GM21381 (cell line): Measurements from ENCODE around the gene FAM107B.
"Not testable (repeated sequence)": the region's sequence is repeated elsewhere in the genome, so short reads cannot be mapped to it uniquely, and the experiment has no call there.

Experiments
- ATAC-seq: cut with Tn5 transposase; IDR thresholded peaks from one replicate; pipeline ENCODE4 v1.9.1; 2021; ENCODE audit warnings: mild to moderate bottlenecking, moderate library complexity; ENCODE audit not compliant: unreplicated experiment

FAM107B gene

DNA sequence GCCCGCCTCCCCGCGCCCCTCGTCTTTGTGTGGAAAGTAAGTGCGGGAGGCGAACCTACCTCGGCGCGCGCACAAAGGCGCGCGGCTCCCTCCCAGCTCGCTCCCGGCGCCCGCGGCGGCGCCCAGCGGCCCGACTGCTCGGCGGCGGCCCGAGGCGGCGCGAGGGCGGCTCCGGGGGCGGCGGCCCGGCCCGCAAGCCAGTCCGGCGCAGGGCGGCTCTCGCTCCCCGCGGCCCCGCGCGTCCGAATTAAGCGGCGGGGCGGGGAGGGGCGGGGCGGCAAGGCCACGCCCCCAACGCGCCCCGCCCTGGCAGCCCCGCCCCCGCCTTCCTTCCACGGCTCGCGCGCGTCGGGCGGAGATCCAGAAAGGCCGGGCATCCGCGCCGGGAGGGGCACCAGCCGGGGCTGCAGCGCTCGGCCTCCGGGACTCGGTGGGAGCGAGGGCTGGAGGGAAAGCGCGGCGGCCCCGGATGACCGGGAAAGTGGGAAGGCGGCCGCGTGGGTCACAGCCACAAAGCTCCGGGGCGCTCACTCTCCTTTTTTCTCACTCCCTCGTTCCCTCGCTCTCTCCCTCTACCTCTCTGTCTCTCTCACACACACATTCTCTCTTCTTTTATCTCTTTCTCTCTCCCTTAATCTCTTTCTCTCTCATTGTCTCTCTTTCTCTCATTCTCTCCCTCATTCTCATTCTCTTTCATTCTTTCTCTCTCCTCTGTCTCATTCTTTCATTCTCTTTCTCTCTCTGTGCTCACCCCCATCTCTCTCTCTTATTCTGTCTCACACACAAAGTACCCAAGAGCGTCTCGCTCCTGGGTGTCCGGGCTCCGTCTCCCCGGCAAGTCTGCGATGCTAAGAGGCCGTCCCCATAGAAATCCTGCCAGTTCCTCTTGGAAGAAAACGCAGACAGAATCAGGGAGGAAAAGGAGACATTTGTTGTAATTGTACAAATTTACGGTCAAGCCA lies 170.2 kb downstream of the FAM107B start:
- ATAC-seq, result peak; percentile 55

DNA sequence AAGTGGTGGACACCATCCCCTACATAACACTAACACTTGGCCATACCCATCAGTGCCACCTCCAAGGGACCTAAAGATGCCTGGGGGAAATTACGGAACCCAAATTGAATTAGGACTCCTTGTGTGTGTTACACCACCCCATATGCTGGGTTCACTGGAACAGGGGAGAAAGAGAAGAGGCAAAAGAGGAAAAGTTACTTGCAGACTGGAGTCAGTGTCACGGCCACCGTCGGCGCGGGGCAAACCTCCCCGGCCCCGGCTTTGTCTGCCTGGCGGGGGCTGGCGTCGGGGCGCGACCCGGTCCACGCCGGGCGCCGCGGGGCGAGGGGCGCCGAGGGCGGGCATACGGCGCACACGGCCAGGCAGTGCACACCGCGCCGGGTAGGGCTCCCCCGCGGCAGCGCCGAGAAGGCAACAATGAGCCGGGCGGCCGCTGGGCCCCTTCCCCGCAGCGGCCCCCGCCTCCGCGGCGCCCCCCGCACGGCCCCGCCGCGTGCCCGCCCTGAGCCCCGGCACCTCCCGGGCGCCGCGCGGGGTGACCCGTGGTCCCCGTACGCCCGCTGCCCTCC lies 171.1 kb downstream of the FAM107B start:
- peak; percentile 13 for ATAC-seq

DNA sequence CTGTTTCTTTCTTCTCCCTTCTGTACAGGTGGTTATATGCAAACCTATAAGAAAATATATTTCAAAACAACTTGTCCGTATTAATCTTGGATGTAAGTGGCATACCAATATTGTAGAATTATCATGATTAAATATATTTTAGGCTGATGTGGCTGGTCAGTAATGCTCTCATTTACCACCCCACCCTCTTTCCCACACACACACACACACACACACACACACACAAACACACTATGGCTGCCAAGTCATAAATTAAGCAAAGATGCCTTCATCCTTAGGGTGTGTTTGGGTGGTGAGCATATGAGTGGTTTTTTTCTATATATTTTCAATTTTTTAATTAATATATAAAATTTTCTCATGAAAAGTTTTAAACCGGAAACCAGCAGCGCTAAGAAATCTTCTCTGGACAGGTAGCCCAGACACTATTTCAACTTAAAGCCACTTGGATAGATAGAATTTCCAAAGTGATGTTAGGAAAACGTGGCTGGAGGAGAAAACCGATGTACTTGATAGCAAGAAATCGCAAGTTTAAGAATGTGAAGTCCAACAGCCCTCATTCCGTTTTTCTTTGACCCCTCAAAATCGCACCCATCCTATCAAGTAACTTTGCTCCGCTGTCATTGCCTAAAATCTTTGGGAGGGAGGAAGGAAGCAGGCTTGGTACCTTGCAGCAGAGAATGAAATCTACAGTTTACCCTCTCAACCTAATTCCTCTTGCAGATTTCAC lies 171.7 kb downstream of the FAM107B start:
- no peak for ATAC-seq

DNA sequence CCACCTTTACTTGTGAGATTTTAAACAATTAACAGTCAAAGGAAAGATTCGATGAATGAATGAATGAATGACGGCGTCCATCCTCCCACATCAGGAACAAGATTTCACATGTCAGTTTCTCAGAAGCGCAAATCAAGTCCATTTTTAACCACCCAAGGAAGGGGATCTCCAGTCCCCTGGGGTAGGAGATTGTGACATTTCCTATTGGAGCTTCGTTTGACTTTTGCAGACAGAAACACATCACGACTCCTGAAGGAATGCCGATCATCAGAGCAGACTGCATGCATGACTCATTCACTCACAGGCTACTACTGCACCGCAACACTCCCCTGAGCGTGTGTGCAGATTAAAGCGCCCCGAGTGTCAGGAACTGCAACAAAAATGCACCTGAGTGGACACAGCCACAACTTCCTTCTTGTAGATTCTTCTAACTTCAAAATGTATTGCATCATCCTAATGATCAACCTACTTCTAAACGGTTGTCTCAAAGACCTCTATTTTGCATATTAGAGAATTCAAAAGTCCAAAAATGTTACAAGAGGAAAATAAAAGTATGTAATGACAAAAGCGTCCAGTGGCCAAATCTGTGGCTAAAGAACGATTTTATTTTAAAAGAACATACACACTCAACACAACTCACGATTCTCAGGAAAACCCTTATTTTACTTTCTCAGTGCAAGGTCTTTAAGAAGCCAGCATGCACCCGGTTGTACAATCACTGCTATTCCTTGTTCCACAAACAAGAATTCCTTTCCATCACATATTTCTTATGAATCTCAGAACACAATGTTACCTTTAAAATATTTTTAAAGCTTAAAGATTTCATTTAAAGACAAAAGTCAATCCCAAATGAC lies 172.6 kb downstream of the FAM107B start:
- ATAC-seq, result peak; percentile 39

DNA sequence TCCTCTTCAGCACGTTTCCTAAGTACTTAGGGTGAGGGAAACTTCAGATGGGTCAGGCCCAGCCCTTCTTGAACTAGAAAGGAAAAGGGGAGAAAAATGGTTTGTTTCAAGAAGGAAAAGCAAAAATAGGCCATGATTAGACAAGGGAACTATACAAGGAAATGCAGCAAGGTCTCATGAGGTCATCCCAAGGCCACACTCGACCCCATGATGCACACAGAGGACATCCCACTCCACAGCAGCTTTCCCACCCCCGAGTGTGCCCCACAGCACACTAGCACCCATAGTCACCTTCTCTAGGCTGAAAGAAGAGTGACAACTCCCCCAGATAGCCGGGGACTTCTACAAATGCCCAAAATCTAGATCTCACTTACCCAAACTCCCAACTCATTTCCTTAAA lies 173.4 kb downstream of the FAM107B start:
- no peak for ATAC-seq

DNA sequence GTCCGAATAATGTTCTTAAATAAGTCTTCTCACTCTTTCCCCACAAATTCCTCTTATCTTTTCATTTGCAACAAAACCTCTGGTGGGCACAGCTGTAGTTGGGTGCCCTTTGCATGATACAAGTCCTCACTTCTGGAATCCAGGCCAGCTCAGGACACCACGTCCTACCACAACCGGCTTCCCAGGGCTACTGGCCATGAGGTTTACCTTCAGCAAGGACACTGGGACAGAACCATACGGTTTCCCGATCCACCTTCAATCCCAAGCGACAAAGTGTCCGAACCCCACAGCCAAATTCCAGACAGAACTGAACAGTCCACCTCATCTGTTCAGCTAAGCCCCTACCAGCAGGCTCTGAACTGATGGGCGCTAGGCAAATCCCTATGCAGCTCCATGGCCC lies 174.6 kb downstream of the FAM107B start:
- ATAC-seq, result no peak

DNA sequence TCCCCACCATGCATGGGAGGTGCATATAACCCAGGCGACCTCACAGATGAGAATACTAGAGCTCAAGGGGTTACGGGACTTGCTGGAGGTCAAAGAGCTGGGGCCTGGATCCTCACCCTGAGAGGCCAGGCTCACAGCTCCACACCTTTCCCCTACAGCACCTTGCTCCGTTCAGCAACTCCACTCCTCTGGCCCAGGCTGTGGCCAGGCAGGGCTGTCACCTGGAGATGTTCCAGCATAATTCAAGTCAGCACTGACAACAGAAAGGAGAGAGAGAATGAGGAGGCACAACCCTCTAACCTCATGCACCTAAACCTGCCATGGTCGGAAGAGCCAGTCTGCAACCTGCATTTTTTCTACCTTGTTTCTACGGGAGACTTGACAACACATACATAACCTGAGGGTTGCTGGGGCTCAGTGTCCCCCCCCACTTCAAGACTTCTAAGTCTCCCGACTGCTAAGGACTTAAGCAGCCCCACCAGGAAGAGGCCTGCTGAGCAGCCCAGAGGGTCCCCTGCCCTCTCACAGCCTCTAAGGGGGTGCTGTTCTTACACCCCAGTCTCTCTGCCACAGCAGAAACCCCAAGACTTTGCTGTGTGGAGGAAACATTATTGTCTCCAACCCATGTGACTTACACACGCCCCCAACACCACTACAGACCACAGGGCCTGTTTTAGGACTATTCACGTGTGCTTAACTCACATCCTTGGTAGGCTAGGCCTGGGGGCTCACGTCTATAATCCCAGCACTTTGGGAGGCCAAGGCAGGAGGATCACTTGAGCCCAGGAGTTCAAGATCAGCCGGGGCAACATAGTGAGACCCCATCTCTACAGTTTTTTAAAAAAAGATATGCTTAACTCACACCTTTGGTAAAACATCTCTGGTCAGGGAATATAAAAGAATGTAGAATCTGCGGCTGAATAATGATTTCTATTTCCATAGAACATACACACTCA lies 175.6 kb downstream of the FAM107B start:
- ATAC-seq, result no peak

DNA sequence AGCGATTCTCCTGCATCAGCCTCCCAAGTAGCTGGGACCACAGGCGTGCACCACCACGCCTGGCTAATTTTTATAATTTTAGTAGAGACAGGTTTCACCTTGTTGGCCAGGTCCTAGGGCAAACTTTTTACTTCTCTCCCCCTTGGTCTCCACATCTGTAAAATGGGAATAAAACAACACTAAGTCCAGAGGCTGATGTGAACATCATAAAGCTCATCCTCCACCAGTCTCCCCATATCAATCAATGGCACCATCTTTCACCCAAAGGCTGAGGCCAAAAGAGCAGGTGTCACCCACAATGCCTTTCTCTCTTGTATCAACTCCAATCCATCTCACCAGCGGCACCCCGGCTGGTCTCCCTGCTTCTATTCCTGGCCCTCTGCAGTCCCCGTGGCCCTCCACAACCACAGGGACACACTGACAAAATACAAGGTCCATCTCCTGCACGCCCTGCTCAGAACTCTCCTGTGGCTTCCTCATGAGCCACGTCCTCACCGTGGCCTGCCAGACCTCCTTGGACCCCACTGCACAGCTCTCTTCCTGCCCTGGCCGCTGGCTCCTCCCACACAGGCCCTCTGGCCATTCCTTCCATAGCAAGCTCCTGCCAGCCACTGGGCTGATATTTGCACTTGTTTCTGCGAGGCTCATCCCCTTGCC lies 179.0 kb downstream of the FAM107B start:
- no peak for ATAC-seq

DNA sequence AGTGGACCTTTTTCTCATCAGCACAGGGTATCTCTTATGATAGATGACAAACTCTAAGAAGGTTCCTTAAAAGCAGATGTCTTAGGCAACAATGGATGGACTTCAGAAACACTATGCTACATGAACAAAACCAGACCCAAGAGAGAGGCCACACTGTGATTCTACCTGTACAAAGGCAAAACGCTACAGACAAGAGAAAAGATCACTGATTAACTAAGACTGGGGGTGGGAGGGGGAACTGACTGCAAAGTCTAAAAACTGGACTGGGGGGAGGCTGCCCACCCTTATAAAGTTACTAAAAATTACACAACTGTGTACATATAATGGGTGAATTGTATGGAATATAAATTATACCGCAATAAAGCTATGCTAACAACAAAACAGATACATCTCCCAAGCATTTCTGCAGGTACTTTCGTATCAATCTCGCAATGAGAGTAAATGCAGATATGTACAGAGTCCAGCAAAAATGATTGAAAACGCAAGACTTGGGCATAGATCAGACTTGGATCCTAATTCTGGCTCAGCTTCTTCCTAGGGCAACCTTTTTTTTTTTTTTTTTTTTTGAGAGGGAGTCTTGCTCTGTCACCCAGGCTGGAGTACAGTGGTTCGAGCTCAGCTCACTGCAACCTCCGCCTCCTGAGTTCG lies 179.7 kb downstream of the FAM107B start:
- no peak for ATAC-seq

DNA sequence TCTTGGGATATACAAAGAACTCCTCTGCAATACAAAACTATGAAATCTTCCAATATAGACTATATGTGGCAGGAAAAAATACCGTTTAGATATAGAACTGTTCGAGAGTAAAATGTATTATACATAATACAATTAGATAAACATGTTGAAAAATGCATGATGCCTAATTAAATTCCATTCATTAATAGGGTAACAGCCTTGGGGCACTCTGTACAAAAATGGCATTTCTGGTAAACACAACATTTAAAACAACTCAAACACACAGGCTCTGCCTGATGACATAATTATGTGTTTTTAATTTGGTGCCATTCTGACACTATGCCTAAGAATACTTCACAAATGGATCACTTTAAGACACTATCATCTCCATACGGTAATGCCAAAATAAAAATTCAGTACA lies 180.9 kb downstream of the FAM107B start:
- no peak for ATAC-seq

DNA sequence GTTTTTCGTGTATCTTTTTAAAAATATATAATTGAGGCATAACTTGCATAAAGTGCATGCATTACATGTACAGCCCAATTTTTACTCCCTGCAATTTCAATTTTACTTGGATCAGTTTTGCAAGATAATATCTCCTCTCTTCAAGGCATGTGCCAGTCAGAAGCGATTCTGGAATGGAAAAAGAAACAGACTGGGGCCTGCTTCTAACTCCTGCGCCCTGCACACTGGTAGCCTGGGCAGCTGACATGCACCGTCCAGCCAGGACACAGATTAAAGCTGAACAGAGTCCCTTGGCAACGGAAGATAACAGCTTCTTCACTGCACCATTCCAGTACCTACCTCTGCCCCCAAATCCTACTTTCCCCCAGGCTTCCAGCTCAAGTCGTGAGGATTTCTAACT lies 182.1 kb downstream of the FAM107B start:
- no peak for ATAC-seq

DNA sequence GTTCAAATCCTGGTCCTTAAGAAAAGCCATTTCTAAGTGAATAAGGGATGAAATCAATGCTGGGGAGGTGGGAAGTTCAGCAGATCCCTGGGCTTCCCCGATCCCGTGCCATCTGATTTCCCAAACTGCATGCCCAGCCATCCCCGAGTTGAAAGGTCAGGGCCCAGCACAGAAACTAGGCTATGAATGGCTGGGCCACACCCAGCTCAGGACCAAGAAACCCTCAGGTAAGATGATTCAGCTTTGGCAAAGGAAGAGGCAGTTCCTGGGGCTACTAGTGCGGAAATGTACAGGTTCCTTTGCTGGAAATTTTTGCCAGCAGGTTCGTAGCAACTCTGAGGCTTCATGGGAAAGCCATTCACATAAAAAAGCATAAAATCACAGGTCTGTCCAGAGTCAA lies 182.7 kb downstream of the FAM107B start:
- no peak for ATAC-seq

DNA sequence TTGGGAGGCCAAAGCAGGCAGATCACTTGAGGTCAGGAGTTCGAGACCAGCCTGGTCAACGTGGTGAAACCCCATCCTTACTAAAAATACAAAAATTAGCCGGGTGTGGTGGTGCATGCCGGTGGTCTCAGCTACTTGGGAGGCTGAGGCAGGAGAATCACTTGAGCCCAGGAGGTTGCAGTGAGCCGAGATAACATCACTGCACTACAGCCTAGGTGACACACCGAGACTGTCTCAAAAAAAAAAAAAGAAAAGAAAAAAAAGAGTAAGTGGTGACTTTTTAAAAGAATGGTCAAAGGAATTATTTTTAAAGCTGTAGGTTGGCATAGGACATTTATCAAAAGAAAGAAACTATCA lies 185.8 kb downstream of the FAM107B start:
- ATAC-seq, result not testable (repeated sequence)

DNA sequence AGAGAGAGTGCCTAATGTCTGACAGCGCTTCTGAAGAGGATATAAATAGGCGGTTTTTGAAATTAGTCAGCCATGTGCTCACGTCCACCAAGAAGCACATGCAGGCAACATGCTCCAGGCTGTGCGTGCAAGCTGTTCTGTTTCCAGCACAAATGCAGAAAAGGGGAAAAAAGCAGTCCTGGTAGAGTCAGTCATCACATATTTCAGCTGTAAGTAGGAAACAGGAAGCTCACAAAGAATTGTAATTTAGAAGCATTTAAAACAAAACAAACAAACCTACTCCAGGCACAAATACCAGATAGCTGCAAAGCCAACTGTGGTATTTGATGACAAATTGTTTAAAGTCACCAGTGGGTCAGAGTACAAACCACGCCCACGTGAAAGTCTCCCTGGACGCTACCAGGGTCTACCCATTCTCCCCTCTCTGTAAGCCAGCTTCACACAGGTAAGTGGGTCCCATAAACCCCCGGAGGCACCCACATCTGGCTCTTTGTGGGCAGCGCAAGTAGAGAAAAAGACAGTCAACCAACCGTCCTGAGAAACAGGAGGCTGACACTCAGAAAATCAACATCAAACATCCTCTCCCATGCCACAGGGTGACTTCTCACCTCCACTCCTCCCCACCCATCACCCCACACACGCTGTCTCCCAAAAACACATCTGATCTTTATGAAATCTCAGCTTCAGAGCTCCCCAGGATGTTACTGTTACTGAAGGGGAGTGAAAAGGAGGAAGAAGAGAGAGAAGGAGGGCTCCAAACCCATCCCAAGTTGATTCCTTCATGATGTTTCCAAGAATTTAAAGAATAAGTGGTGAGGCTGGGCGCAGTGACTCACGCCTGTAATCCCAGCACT lies 186.4 kb downstream of the FAM107B start:
- ATAC-seq, result peak; percentile 74

DNA sequence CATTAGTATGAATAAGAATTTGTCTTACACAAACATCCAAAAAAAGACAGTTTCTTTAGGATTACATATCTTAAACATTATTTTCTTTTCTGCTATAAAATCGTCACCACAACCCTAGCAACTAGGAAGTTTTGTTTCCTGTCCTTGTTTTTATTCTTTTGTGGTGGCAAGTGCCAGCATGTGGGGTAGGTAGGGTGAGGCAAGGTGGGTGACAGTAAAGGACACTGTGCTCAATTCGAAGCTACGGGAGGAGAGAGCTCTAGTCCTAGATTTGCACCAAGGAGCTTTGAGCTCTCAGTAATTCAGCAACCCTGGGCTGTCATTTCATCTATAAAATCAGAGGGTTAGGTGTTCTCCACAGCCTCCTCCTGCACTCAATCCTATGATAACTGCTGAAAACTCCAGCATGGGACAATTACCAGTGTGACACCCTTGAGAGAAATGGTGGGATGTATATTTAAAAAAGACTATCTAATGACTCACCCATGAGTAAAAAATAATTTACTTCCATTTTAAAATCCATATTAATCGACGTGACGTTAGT lies 187.1 kb downstream of the FAM107B start:
- peak; percentile 4 for ATAC-seq

DNA sequence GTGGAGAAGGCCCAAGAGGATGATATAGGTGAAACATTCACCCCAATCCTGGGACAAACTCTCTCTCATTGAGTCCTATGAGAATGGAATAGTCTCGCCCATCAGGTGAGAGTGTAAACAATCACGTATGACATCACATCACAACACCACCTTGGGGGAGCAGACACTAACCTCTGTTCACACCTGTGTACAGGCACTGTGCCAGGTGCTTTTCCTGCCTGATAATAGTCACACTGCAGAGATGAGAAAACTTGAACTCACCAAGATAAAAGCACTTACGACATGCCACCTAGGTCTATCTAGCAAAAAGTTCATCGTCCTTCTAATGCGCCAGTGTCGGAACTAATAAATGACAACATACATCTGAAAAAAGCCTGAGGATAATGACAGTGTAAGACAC lies 187.8 kb downstream of the FAM107B start:
- ATAC-seq, result no peak
